Measurements from ENCODE around the gene FSTL5.

The FSTL5 gene

GRCh38 chr4:161937596-161937995, 226.2 kb downstream of the FSTL5 start:
- DNase-seq (ENCODE audit: low read depth) = no peak

- no peak for DNase-seq (ENCODE audit: low read depth)
These were observed 226.9 kb downstream of the FSTL5 start for GRCh38 chr4:161936625-161937550.

DNA sequence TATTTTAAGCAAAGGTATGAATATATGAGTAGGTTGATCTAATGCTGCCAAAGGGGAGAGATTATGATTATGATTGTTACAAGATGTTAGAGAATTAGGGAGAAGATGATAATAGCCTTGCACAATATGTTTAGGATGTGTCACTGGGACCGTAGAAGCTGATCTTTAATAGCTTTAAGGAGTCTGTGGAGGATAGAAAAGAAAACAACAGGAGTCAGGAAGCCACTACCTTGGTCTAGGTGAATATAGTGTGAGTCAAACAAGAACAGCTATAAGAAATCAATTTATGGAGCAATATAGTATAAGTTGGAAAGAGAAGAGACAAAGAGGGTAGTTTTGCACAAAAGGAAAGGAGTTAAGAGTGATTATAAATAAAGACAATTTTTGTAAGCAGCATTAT, 232.7 kb downstream of the FSTL5 start:
- no peak for DNase-seq (ENCODE audit: low read depth)

GRCh38 chr4:161929956-161930355, 233.8 kb downstream of the FSTL5 start:
- no peak for DNase-seq (ENCODE audit: low read depth)

GRCh38 chr4:161926033-161926828, 237.6 kb downstream of the FSTL5 start:
- no peak for DNase-seq (ENCODE audit: low read depth)

GRCh38 chr4:161920304-161921052, 243.3 kb downstream of the FSTL5 start:
- no peak for DNase-seq (ENCODE audit: low read depth)

DNA sequence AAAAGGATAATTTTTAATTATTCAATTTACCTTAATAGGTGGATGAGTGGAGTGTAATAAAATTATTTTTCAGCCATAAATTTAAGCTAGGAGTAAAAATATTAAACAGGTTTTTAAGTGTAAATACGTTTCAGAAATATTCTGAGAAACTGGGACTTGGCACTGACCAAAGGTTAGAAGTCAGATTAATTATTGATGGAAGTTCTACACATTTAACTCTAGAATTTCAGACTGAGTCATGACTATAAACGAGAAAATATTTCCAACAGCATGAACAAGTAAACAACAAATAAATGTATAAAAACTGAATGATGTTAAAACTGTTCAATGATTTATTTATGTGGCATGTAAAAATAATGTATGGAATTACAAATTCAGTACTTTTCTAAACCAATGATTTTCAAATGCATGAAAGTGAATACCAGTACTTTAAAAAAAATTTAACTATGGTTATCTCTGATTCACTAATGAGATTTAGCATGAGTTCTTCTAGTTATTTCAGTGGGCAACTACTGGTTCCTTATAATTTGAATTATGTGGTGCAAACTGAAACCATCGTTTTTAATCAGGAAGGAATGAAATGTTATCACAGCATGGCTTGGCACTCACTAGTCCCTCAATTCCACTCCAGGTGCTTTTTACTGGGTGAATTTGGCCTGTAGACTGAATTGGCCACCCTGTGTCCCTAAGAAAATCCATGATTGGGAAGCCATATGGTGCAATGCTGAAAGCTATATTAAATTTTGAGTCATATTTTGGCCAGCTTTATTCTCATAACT, 244.2 kb downstream of the FSTL5 start:
- no peak for DNase-seq (ENCODE audit: low read depth)

DNA sequence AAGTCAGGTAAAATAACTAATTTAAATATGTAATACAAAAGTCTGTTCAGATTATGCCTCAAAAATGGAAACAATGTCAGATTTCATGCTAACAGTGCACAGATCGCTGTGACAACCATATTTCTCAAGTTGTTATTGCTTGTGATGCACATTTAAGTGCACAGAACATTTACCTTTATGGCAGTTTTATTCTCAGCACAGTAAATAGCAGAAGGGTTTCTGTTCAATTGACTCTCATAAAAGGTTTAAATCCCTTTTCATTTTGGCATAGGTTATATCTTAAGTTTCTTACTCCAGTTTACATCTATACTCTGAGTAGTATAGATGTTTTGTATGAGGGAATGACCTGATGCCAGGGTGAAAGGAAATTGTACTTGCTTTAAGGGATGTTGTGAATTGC, 247.8 kb downstream of the FSTL5 start:
- DNase-seq (ENCODE audit: low read depth) = no peak

- DNase-seq (ENCODE audit: low read depth) = no peak
These were observed 256.2 kb downstream of the FSTL5 start for GRCh38 chr4:161907590-161907955.

GRCh38 chr4:161906836-161907589, 256.8 kb downstream of the FSTL5 start:
- no peak for DNase-seq (ENCODE audit: low read depth)

- DNase-seq (ENCODE audit: low read depth) = no peak
These were observed 263.7 kb downstream of the FSTL5 start for GRCh38 chr4:161900110-161900509.

- no peak for DNase-seq (ENCODE audit: low read depth)
These were observed 269.2 kb downstream of the FSTL5 start for GRCh38 chr4:161894493-161895167.

DNA sequence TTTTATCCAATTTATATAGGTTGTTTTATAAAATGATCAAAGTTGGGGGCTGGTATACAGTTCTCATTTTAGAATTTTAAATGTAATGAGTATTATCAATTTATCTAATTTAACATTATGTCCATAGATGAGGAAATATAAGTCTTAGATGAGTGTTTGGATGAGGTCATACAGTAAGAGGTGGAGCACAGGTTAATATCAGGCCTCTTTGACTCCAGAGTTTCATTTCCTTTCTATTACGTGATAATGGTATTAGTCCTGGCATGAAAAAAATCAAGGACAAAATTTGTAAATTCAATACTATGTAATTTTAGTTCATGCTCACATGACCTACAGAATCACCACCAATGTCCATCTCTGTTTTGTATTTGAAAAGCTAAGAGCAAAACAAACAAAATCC, 269.8 kb downstream of the FSTL5 start:
- DNase-seq (ENCODE audit: low read depth) = no peak

- DNase-seq (ENCODE audit: low read depth) = no peak
These were observed 270.2 kb downstream of the FSTL5 start for GRCh38 chr4:161893566-161893965.

- DNase-seq (ENCODE audit: low read depth) = no peak
These were observed 270.8 kb downstream of the FSTL5 start for GRCh38 chr4:161892951-161893350.

DNA sequence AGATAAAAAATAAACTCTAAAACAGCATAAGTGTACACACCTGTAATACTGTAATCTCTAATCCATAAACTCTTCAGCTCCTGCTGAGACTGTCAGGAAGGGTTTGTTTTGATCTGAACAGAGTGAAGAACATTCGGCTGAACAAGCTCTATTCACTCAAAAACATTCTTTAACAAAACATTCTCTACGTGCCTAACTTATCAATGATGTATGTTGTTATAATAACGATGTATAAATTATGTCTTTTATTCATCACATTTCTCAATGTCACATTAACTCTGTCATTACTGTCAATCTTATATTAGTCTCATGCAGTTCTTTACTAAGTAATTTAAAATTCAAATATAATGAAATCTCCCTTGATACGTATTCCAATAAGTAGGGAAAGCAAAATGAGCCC, 280.6 kb downstream of the FSTL5 start:
- DNase-seq (ENCODE audit: low read depth) = no peak

DNA sequence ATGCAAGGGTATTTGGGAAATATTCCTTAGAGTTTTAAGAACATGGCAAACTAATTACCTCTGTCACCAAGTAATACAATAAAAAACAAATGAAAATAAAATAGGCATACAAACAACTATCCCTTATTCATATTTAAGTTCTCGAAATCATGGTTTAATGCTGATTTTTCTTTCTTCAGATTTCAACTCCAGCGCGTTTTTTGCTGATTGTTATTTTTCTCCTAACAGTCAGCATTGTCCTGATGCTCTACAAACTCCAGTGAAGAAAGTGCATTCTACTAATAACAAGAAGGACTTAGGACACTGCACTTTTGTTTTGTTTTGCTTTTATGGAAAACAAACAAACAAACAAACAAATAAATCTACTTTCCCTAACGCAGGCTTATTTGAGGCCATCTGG, 282.4 kb downstream of the FSTL5 start:
- DNase-seq (ENCODE audit: low read depth) = no peak

- DNase-seq (ENCODE audit: low read depth) = no peak
These were observed 294.3 kb downstream of the FSTL5 start for GRCh38 chr4:161869511-161869910.

GRCh38 chr4:161856711-161857326, 307.0 kb downstream of the FSTL5 start:
- DNase-seq (ENCODE audit: low read depth) = no peak

DNA sequence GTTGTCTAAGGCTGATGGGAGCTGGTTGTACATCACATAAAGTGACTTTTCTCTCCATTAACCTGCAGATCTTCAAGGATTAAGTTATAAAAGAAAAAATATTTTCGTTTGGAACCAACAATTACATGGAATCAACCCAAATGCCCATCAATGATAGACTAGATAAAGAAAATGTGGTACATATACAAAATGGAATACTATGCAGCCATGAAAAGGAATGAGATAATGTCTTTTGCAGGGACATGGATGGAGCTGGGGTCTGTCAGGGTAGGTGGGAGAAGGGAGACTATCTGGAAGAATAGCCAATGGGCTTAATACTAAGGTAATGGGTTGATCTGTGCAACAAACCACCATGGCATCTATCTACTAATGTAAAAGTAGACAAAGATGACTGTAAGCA, 313.2 kb downstream of the FSTL5 start:
- DNase-seq (ENCODE audit: low read depth) = no peak

Measured in stimulated activated CD8-positive, alpha-beta memory T cell treated with anti-CD3 and anti-CD28 coated beads, Interleukin-4, amount 100 ng/mL, for 24 hours (primary cell).